ENCODE results near the gene GSDME. TPM values are rescaled to one million over a fixed set of nuclear protein-coding genes. Genes with fewer than 3 reads are reported as not detected.

Gene GSDME
- total and polyA plus RNA-seq, 2 experiments from 2014 or later = 35.1 to 48.1 TPM

GRCh38 chr7:24709051-24709450 is 48.2 kb downstream of the GSDME start:
- TF ChIP-seq EZH2 (IDR thresholded peaks at IDR 0.05; ENCODE audit: borderline replicate concordance) (no peak), CTCF (IDR thresholded peaks at IDR 0.05; ENCODE audit: poor library complexity) (no peak)
- no peak overlapping the region for H3K4me2 ChIP-seq
- H3K9me2 ChIP-seq (replicated peaks; ENCODE audit: insufficient read depth) = no peaks in the 10 kb centered on the region
- no peaks in the 10 kb centered on the region for H3K27me3 ChIP-seq
- no peaks in the 10 kb centered on the region for H3K79me2 ChIP-seq
- H3K4me3 ChIP-seq = no peak overlapping the region
- H3K9me3 ChIP-seq (ENCODE audit: low read depth) = no peaks in the 10 kb centered on the region
- 96% methylated on average over 5 of the region's 5 CpGs for WGBS (ENCODE audit: low lambda C conversion rate, missing lambda C conversion rate)
- H2AFZ ChIP-seq = no peak overlapping the region
- H3K27ac ChIP-seq = no peak overlapping the region
- no peak for DNase-seq (ENCODE audit: low spot score)
- no peaks in the 10 kb centered on the region for H3K36me3 ChIP-seq (replicated peaks; ENCODE audit: insufficient read depth, low read depth)
- no peaks in the 10 kb centered on the region for H4K20me1 ChIP-seq (ENCODE audit: insufficient read depth, poor library complexity, severe bottlenecking)
- no peaks in the 10 kb centered on the region for H3K4me1 ChIP-seq (ENCODE audit: insufficient read depth)

GRCh38 chr7:24707988-24708615 is 49.2 kb downstream of the GSDME start:
- no peak overlapping the region for H3K4me3 ChIP-seq
- H3K27ac ChIP-seq = no peak overlapping the region
- H3K4me2 ChIP-seq = no peak overlapping the region
- H3K9me3 ChIP-seq (ENCODE audit: low read depth) = no peaks in the 10 kb centered on the region
- no peaks in the 10 kb centered on the region for H3K9me2 ChIP-seq (replicated peaks; ENCODE audit: insufficient read depth)
- H3K27me3 ChIP-seq = no peaks in the 10 kb centered on the region
- H3K36me3 ChIP-seq (replicated peaks; ENCODE audit: insufficient read depth, low read depth) = no peaks in the 10 kb centered on the region
- no peak overlapping the region for H2AFZ ChIP-seq
- no peaks in the 10 kb centered on the region for H3K4me1 ChIP-seq (ENCODE audit: insufficient read depth)
- no peaks in the 10 kb centered on the region for H4K20me1 ChIP-seq (ENCODE audit: insufficient read depth, poor library complexity, severe bottlenecking)
- no peaks in the 10 kb centered on the region for H3K79me2 ChIP-seq
- 82% methylated on average over 9 of the region's 9 CpGs for WGBS (ENCODE audit: low lambda C conversion rate, missing lambda C conversion rate)
- no peak for DNase-seq (ENCODE audit: low spot score)
- TF ChIP-seq CTCF (IDR thresholded peaks at IDR 0.05; ENCODE audit: poor library complexity) (no peak), EZH2 (IDR thresholded peaks at IDR 0.05; ENCODE audit: borderline replicate concordance) (no peak), EZH2phosphoT487 (IDR thresholded peaks at IDR 0.05; ENCODE audit: low read depth, severe bottlenecking, unreplicated experiment) (no peak)

- no peaks in the 10 kb centered on the region for H3K9me3 ChIP-seq (ENCODE audit: low read depth)
- 95% methylated on average over 30 of the region's 30 CpGs for WGBS (ENCODE audit: low lambda C conversion rate, missing lambda C conversion rate)
- H3K27ac ChIP-seq = no peak overlapping the region
- no peak overlapping the region for H3K4me2 ChIP-seq
- DNase-seq (ENCODE audit: low spot score) = no peak
- H3K79me2 ChIP-seq = no peaks in the 10 kb centered on the region
- H2AFZ ChIP-seq = no peak overlapping the region
- peaks cover 8% of the 10 kb centered on the region for H3K4me1 ChIP-seq (ENCODE audit: insufficient read depth)
- H4K20me1 ChIP-seq (ENCODE audit: insufficient read depth, poor library complexity, severe bottlenecking) = no peaks in the 10 kb centered on the region
- no peak overlapping the region for H3K4me3 ChIP-seq
- TF ChIP-seq CTCF (IDR thresholded peaks at IDR 0.05; ENCODE audit: poor library complexity) (no peak), EZH2 (IDR thresholded peaks at IDR 0.05; ENCODE audit: borderline replicate concordance) (no peak), EZH2phosphoT487 (IDR thresholded peaks at IDR 0.05; ENCODE audit: low read depth, severe bottlenecking, unreplicated experiment) (no peak)
- H3K9me2 ChIP-seq (replicated peaks; ENCODE audit: insufficient read depth) = no peaks in the 10 kb centered on the region
- H3K27me3 ChIP-seq = no peaks in the 10 kb centered on the region
- no peaks in the 10 kb centered on the region for H3K36me3 ChIP-seq (replicated peaks; ENCODE audit: insufficient read depth, low read depth)
Measured at GRCh38 chr7:24706211-24707170, 50.8 kb downstream of the GSDME start.
